Dendritic cell treated with granulocyte-macrophage colony-stimulating factor and Interleukin-4, amounts not matched to agents 40 ng/mL and 50 ng/mL, for 4 days (primary cell): ENCODE results near the gene ZNF682.
A peak's percentile ranks its signal among the peaks of the same experiment; 100 is the strongest.
"Not testable (repeated sequence)": the region's sequence is repeated elsewhere in the genome, so short reads cannot be mapped to it uniquely, and the experiment has no call there.

ENCODE experiments used
- H3K27ac Mint-ChIP-seq: one replicate; pipeline ENCODE4 v1.8.0; 2022; ENCODE audit warnings: mild to moderate bottlenecking, mixed read lengths
- H3K27me3 Mint-ChIP-seq: one replicate; pipeline ENCODE4 v1.8.0; 2022; ENCODE audit warnings: mild to moderate bottlenecking, mixed read lengths
- H3K36me3 Mint-ChIP-seq: one replicate; pipeline ENCODE4 v1.8.0; 2022; ENCODE audit warnings: low read depth, mixed read lengths
- H3K4me1 Mint-ChIP-seq: one replicate; pipeline ENCODE4 v1.8.0; 2022; ENCODE audit warnings: low read depth, mixed read lengths
- H3K4me3 Mint-ChIP-seq: one replicate; pipeline ENCODE4 v1.8.0; 2022; ENCODE audit warnings: mild to moderate bottlenecking, moderate library complexity, mixed read lengths
- H3K9me3 Mint-ChIP-seq: one replicate; pipeline ENCODE4 v1.8.0; 2022; ENCODE audit warnings: mixed read lengths
- intact Hi-C: fragments of 100-400 bp; cut with micrococcal nuclease; formaldehyde crosslinking; loops from one replicate; pipeline ENCODE4 v1.15.0; 2022

ZNF682 gene

DNA sequence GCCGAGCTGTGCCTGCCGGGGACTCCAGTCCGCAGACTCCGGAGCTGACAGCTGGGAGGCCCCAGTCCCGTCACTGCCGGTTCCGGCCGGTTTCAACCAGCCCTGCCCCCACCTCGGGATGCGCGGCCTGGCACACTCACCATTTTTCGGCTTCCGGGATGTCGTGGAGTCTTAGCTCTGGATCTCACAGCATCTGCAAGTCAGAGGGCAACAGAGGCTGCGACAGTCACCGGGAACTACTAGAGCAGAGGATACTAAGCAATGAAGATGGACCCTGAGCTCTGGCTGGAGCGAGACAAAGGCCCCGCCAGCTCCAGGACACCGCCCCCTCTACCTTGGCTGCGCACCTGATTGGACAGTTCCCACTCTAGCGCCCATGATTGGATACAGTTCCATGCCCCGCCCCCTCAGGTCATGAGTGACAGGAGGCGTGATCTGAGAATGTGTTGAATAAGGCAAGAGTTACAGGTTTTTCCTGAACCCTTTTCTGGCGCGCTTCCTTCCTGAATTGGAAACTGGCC, at the start of gene ZNF682:
ZNF682 (minus strand) TSS at position 303 of the 521 bp plus-strand sequence; CDS start at position 143, 160 bp downstream.
- Mint-ChIP-seq H3K4me3 (peak within 1 kb of the TSS; percentile 83), H3K27ac (peak within 1 kb of the TSS; percentile 74), H3K27me3 (no peaks in the 10 kb centered on the region)

DNA sequence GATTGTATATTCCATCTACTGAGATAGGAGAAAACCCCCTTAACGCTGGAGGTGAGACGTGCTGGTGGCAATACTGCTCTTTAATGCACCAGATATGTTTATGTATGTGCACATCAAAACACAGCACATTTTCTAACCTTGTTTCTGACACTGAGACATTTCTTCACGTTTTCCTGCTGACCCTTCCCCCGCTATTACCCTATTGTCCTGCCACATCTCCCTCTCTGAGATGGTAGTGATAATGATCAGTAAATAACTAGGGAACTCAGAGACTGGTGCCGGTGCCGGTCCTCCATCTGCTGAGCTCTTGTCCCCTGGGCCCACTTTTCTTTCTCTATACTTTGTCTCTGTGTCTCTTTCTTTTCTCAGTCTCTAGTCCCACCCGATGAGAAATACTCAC, 43.6 kb upstream of the ZNF682 start:
- intact Hi-C loops, H3K27ac Mint-ChIP-seq, H3K27me3 Mint-ChIP-seq, H3K4me3 Mint-ChIP-seq: not testable (repeated sequence)
- H3K9me3 Mint-ChIP-seq: peaks cover 64% of the 10 kb centered on the region
- H3K4me1 Mint-ChIP-seq: peaks cover 13% of the 10 kb centered on the region
- H3K36me3 Mint-ChIP-seq: peaks cover 53% of the 10 kb centered on the region

More for the DNA sequence above, at the start of gene ZNF682:
- Mint-ChIP-seq H3K36me3 (no peaks in the 10 kb centered on the region), H3K4me1 (no peaks in the 10 kb centered on the region), H3K9me3 (peaks cover 30% of the 10 kb centered on the region)
- intact Hi-C loops: no loop called here

DNA sequence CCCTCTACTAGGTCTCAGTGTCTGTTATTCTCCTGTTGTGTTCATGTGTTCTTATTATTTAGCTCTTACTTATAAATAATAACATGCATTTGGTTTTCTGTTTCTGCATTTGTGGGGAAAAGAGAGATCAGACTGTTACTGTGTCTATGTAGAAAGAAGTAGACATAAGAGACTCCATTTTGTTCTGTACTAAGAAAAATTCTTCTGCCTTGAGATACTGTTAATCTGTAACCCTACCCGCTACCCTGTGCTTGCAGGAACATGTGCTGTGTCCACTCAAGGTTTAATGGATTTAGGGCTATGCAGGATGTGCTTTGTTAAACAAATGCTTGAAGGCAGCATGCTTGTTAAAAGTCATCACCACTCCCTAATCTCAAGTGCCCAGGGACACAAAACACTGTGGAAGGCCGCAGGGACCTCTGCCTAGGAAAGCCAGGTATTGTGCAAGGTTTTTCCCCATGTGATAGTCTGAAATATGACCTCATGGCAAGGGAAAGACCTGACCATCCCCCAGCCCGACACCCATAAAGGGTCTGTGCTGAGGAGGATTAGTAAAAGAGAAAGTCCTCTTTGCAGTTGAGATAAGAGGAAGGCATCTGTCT, 43.0 kb upstream of the ZNF682 start:
- H3K4me3 Mint-ChIP-seq, H3K27ac Mint-ChIP-seq, H3K27me3 Mint-ChIP-seq, intact Hi-C loops: not testable (repeated sequence)
- peaks cover 64% of the 10 kb centered on the region for H3K9me3 Mint-ChIP-seq
- peaks cover 50% of the 10 kb centered on the region for H3K36me3 Mint-ChIP-seq
- H3K4me1 Mint-ChIP-seq: peaks cover 17% of the 10 kb centered on the region

DNA sequence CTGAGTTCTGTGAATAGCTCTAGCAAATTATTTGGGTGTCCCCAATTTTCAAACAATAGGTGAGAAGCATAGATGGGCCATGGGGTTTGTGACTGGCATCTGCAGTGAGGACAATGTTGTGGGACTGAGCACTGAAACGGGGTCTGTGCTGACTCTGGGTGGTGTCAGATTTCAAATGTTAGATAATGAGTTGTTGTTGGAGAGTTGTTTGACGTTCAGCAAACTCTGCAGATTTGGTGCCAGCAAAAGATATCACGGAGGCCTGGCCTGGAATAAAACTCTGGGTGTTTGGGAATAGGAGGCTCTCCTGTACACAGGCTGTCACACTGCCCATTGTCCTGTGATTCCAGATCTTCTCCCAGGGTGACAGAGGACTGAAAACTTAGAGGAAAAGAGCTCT, 41.4 kb upstream of the ZNF682 start:
- intact Hi-C loops: no loop called here
- Mint-ChIP-seq H3K9me3 (peaks cover 71% of the 10 kb centered on the region), H3K36me3 (peaks cover 49% of the 10 kb centered on the region), H3K4me1 (peaks cover 17% of the 10 kb centered on the region), H3K4me3 (no peak overlapping the region), H3K27me3 (no peaks in the 10 kb centered on the region), H3K27ac (no peak overlapping the region)

DNA sequence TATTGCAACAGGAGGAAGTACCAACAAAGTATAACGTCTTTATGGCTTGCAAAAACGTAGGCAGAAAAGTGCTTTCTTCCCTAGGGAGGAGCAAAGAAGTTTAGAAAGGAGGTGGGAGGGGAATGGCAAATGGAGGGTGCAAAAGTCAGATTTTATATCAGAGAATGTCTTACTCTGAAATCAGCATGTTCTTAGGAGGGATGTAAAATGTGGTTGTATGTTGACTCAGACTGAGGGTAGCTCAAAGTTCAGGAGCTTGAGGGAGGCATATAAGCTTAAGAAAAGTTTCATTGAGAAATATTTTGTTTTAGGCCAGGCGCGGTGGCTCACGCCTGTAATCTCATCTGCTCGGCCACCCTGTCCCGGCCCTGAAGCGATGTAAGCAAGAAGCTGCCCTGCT, 40.2 kb upstream of the ZNF682 start:
- intact Hi-C loops: no loop called here
- H3K4me3 Mint-ChIP-seq: peak overlapping the region; percentile 20
- H3K36me3 Mint-ChIP-seq: peaks cover 49% of the 10 kb centered on the region
- H3K27ac Mint-ChIP-seq: no peak overlapping the region
- peaks cover 75% of the 10 kb centered on the region for H3K9me3 Mint-ChIP-seq
- peaks cover 17% of the 10 kb centered on the region for H3K4me1 Mint-ChIP-seq
- H3K27me3 Mint-ChIP-seq: no peaks in the 10 kb centered on the region

DNA sequence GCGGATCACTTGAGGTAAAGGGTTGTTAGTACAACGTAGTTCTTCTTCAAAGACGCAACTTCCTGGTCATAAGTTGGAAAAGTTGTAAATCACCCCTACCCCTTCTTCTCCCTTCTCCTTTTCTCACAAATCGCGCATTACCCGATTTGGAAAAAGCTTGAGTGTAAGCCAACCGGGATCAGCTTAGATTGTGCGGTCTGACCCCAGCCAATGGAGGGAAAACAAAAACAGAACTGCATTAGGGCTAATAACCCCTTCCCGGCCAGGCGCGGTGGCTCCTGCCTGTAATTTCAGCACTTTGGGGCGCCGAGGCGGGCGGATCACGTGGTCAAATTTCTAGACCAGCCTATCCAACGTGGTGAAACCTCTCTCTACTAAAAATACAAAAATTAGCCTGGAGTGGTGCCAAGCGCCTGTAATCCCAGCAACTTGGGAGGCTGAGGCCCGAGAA, 39.3 kb upstream of the ZNF682 start:
- Mint-ChIP-seq H3K9me3 (peaks cover 72% of the 10 kb centered on the region), H3K4me1 (peaks cover 17% of the 10 kb centered on the region), H3K27ac (peak overlapping the region; percentile 68), H3K4me3 (peak overlapping the region; percentile 81), H3K27me3 (no peaks in the 10 kb centered on the region), H3K36me3 (peaks cover 44% of the 10 kb centered on the region)
- intact Hi-C loops: no loop called here

DNA sequence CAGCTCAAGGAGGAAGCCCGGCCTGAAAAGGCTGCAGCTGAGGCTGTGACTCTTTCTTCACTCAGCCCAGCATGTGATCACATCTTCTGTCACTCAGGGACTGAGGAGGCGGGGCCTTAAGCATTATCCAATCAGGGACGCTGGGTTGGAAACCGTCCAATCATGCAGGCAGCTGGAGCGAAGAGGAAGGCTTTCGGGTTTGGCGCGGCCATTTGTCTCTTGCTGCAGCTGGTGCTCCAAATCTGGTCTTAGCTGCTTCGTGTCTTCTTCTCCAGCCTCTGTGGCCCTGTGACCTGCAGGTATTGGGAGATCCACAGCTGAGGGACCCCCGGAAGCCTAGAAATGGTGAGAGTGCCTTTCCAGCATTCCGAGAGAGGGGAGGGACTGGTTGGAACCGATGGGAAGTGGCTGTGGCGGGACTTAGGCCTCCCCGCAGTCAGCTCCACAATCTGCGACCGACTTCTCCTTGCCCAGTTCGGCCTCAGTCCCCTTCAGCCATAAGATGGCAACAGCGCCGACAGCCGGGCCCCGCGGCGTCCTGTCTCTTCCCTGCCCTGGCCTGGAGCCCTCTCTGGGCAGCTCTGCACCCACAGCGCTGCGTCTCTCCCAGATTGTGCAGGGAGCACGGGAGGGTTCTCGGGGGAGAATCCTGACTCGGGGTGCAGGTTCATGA, 38.6 kb upstream of the ZNF682 start, which contains the start of gene ZNF90:
ZNF90 (plus strand) TSS at position 210 of the 673 bp plus-strand sequence; CDS start at position 343, 133 bp downstream.
- Mint-ChIP-seq H3K4me3 (peak within 1 kb of the TSS; percentile 81), H3K4me1 (peaks cover 17% of the 10 kb centered on the region), H3K9me3 (peaks cover 72% of the 10 kb centered on the region), H3K27ac (peak within 1 kb of the TSS; percentile 68), H3K36me3 (peaks cover 37% of the 10 kb centered on the region), H3K27me3 (no peaks in the 10 kb centered on the region)
- intact Hi-C loops: no loop called here

DNA sequence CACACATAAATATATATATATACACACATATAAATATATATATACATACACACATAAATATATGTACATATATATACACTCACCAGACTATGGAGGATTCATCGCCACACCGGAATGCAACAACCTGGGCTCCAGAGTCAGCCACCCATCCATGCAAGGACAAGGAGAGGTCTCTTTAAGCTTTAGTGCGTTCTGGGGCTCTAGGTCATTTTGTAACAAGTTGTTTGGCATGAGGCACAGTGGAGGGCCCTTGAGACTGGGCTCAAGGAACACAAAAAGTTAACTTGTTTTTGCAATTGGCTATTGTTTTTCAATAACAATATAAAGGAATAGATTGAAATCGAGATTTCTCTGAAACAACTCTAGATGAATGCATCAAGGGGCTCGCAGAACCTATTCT, 33.6 kb upstream of the ZNF682 start:
- Mint-ChIP-seq H3K36me3 (peaks cover 3% of the 10 kb centered on the region), H3K9me3 (peaks cover 80% of the 10 kb centered on the region), H3K4me1 (peaks cover 4% of the 10 kb centered on the region), H3K4me3 (no peak overlapping the region), H3K27ac (no peak overlapping the region), H3K27me3 (no peaks in the 10 kb centered on the region)
- intact Hi-C loops: no loop called here

DNA sequence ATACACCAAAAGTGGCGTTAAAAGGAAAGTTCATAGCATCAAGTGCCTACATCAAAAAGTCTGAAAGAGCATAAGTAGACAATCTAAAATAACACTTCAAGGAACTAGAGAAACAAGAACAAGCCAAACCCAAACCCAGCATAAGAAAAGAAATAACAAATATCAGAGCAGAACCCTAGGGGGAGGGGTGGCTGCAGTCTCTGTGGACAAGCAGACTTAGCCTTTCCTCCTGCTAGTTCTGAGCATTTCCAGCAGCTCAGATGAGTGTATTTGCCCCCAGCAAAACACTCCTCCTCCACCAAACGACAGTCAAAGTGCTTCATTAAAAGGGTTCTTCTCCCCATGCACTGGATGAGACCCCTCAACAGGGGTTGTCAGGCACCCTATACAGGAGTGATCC, 31.4 kb upstream of the ZNF682 start:
- Mint-ChIP-seq H3K27me3 (no peaks in the 10 kb centered on the region), H3K27ac (no peak overlapping the region), H3K4me1 (no peaks in the 10 kb centered on the region), H3K4me3 (no peak overlapping the region), H3K36me3 (no peaks in the 10 kb centered on the region), H3K9me3 (peaks cover 92% of the 10 kb centered on the region)
- intact Hi-C loops: no loop called here

DNA sequence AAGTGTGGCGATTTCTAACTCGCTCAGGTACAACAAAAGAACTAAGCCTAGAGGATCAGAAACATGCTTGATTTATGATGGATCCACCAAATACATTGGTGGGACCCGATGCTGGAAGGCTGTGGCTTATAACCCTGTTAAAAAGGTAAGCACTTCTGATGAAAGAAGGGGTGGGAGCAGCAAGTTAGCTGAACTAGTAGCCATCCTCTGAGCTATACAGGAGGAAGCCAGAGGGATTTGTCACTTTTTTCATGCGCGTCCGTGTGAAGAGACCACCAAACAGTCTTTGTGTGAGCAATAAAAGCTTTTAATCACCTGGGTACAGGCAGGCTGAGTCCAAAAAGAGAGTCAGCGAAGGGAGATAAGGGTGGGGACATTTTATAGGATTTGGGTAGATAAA, 29.3 kb upstream of the ZNF682 start:
- H3K27me3 Mint-ChIP-seq, H3K4me3 Mint-ChIP-seq, H3K4me1 Mint-ChIP-seq, H3K36me3 Mint-ChIP-seq, H3K27ac Mint-ChIP-seq, intact Hi-C loops: not testable (repeated sequence)
- H3K9me3 Mint-ChIP-seq: peaks cover 84% of the 10 kb centered on the region

DNA sequence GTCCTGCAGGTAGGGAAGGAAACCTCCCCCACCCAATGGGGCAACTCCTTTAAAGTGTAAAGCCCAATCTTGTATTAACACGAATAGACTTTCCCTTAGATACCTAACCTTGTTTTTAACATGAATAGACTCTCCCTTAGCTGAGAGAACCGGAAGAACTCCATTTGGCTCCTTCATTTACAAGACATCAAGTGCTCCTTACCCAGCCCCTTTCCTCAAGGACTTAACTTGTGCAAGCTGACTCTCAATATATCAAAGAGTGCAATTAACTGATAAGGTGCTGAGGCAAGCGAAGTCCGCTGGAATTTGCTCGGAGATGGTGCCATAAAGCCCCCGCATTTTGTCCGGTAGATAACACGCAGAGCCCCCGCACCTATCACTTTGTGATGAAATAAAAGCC, 28.6 kb upstream of the ZNF682 start:
- peaks cover 78% of the 10 kb centered on the region for H3K9me3 Mint-ChIP-seq
- H3K27me3 Mint-ChIP-seq: no peaks in the 10 kb centered on the region
- H3K4me3 Mint-ChIP-seq: no peak overlapping the region
- no peak overlapping the region for H3K27ac Mint-ChIP-seq
- no peaks in the 10 kb centered on the region for H3K36me3 Mint-ChIP-seq
- intact Hi-C loops: no loop called here
- H3K4me1 Mint-ChIP-seq: no peaks in the 10 kb centered on the region

DNA sequence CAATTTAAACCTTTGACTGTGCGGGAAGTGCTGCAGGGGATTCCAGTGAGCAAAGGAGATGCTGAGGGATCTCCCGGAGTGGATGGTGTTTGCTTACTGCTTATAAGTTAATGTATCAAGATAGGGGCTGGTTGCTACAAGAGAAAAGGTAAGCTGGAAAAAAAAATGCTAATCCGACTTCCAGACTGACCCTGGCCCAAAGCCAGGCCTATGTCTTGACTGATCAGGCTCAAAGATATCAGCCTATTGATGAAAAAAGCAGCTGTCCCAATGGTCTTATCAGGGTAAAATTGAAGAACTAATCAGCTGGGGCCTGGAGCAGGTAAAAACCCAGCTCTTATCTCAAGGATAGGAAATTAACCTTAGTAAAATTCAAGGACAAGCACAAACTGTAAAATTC, 27.6 kb upstream of the ZNF682 start:
- intact Hi-C loops: no loop called here
- H3K4me1 Mint-ChIP-seq: no peaks in the 10 kb centered on the region
- H3K9me3 Mint-ChIP-seq: peaks cover 77% of the 10 kb centered on the region
- H3K36me3 Mint-ChIP-seq: no peaks in the 10 kb centered on the region
- no peak overlapping the region for H3K27ac Mint-ChIP-seq
- no peak overlapping the region for H3K4me3 Mint-ChIP-seq
- no peaks in the 10 kb centered on the region for H3K27me3 Mint-ChIP-seq

DNA sequence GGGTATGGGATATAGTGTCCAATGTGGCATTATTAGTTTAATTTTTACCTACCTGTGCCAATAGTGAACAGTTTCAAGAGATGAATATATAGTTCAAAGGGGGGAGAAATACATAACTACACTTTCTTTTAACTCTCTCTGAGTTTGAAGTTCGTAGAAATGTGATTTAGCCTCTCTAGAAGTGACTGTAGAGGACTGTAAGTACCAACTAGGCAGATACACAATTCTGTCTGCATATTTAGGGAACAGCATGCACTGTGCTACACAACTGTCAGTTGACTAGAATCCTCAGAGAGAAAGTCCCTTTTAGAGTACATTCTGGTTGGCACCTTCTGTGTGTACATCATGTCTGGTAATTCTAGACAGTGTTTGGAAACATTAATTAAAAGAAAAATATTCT, 21.0 kb upstream of the ZNF682 start:
- no peaks in the 10 kb centered on the region for H3K4me1 Mint-ChIP-seq
- no peak overlapping the region for H3K27ac Mint-ChIP-seq
- H3K36me3 Mint-ChIP-seq: no peaks in the 10 kb centered on the region
- H3K4me3 Mint-ChIP-seq: no peak overlapping the region
- H3K9me3 Mint-ChIP-seq: peaks cover 35% of the 10 kb centered on the region
- H3K27me3 Mint-ChIP-seq: no peaks in the 10 kb centered on the region
- intact Hi-C loops: no loop called here

DNA sequence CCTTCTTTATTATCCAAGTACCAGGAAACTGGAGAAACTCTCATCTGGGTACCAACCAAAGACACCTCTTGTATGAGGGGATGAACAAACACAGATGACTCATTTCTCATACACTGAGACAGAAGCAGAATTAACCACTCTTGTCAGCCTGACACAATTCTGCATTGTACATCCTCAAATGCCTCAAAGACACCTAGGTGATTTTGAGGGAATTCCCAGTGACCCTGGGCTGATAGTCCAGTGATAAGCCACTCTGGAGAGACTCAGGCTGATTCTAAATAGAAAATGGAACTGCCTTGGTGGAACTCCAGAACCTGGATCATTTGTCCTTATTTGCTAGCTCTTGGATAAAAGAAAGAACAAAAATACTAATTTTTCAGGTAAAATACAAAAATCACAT, 19.4 kb upstream of the ZNF682 start:
- H3K27ac Mint-ChIP-seq, H3K4me3 Mint-ChIP-seq, H3K27me3 Mint-ChIP-seq, H3K36me3 Mint-ChIP-seq, H3K4me1 Mint-ChIP-seq, intact Hi-C loops: not testable (repeated sequence)
- peaks cover 28% of the 10 kb centered on the region for H3K9me3 Mint-ChIP-seq
